Measurements from ENCODE around the gene GPR180.

DNA sequence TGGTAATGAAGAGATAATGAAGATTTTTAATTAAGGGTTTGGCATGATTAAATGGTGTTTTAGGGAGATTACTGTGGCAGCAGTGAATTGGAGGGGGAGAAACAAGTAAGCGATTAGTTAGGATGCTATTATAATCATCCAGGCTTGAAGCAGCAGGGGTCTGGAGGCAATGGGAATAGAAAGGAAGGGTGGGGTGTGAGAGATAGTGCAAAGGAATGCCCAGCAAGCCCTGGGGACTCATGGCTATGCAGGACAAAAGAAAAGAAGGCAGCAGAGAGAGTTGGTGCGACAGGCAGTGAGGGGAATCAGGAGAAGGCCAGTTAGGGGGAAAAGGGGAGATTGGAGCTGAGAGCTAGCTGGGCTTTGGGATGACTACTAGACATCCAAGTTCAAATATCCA lies 76.1 kb downstream of the GPR180 start:
- TF ChIP-seq, protein P1, sequence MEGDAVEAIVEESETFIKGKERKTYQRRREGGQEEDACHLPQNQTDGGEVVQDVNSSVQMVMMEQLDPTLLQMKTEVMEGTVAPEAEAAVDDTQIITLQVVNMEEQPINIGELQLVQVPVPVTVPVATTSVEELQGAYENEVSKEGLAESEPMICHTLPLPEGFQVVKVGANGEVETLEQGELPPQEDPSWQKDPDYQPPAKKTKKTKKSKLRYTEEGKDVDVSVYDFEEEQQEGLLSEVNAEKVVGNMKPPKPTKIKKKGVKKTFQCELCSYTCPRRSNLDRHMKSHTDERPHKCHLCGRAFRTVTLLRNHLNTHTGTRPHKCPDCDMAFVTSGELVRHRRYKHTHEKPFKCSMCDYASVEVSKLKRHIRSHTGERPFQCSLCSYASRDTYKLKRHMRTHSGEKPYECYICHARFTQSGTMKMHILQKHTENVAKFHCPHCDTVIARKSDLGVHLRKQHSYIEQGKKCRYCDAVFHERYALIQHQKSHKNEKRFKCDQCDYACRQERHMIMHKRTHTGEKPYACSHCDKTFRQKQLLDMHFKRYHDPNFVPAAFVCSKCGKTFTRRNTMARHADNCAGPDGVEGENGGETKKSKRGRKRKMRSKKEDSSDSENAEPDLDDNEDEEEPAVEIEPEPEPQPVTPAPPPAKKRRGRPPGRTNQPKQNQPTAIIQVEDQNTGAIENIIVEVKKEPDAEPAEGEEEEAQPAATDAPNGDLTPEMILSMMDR (IDR thresholded peaks at IDR 0.05; ENCODE audit: insufficient read depth, low read length): no peak
- no peak for TF ChIP-seq POLR2AphosphoS5 (IDR thresholded peaks at IDR 0.05; ENCODE audit: low read depth)
- TF ChIP-seq GABPA (IDR thresholded peaks at IDR 0.05; ENCODE audit: low read depth): no peak

All from HL-60 (cell line).